ENCODE results near the gene ABCB6.
"Not testable (repeated sequence)": the region's sequence is repeated elsewhere in the genome, so short reads cannot be mapped to it uniquely, and the experiment has no call there.

DNA sequence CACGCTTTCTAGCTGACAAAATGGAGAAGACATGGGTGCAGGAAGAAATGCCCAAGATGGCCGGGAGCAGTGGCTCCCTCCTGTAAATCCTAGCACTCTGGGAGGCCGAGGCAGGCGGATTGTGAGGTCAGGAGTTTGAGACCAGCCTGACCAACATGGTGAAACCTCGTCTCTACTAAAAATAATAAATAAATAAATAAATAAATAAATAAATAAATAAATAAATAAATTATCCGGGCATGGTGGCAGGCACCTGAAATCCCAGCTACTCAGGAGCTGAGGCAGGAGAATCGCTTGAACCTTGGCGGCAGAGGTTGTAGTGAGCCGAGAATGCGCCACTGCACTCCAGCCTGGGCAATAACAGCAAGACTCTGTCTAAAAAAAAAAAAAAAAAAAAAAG, 40.2 kb upstream of the ABCB6 start:
- TF ChIP-seq POLR2AphosphoS5 (IDR thresholded peaks at IDR 0.05); POLR2A (IDR thresholded peaks at IDR 0.05; ENCODE audit: low read depth): not testable (repeated sequence)

Data from esophagus muscularis mucosa (tissue), 2 donors.